Calu3 (cell line): ENCODE results near the gene PTRH2. TPM values are rescaled to one million over a fixed set of nuclear protein-coding genes. Genes with fewer than 3 reads are reported as not detected.

Experiments used
- BruUV-seq: library from RNA; stranded (reverse); fragments of 400-500 nt; replicated peaks from 2 replicates; lab custom pipeline; 2021; lab: Mats Ljungman, UMichigan
- CTCF ChIA-PET: fragments of 300-600 bp; sonication (Branson Sonifier 250); formaldehyde crosslinking; loops from one replicate; lab custom pipeline; 2022; ENCODE audit warnings: antibody characterized with exemption; lab: Charles Lee
- DNase-seq: peaks from one replicate; pipeline ENCODE4 v3.0.0; 2022
- H3K27ac Mint-ChIP-seq: one replicate; pipeline ENCODE4 v1.8.0; 2022; ENCODE audit warnings: mixed read lengths; ENCODE audit not compliant: unreplicated experiment
- H3K27me3 Mint-ChIP-seq: one replicate; pipeline ENCODE4 v1.8.0; 2022; ENCODE audit warnings: mixed read lengths; ENCODE audit not compliant: unreplicated experiment
- H3K36me3 Mint-ChIP-seq: one replicate; pipeline ENCODE4 v1.8.0; 2022; ENCODE audit warnings: mild to moderate bottlenecking, moderate library complexity, mixed read lengths; ENCODE audit not compliant: insufficient read depth, unreplicated experiment
- H3K4me1 Mint-ChIP-seq: one replicate; pipeline ENCODE4 v1.8.0; 2022; ENCODE audit warnings: mild to moderate bottlenecking, low read depth, mixed read lengths; ENCODE audit not compliant: unreplicated experiment
- H3K4me3 Mint-ChIP-seq: one replicate; pipeline ENCODE4 v1.8.0; 2022; ENCODE audit warnings: mild to moderate bottlenecking, low read depth, moderate library complexity, mixed read lengths; ENCODE audit not compliant: unreplicated experiment
- H3K9me3 Mint-ChIP-seq: one replicate; pipeline ENCODE4 v1.8.0; 2022; ENCODE audit warnings: low read depth, mixed read lengths; ENCODE audit not compliant: unreplicated experiment
- CTCF ChIP-seq: fragments of 200-600 bp; IDR thresholded peaks from one replicate; pipeline ENCODE4 v1.8.0; 2022; ENCODE audit warnings: antibody characterized with exemption; ENCODE audit not compliant: unreplicated experiment
- intact Hi-C: fragments of 100-400 bp; cut with micrococcal nuclease; formaldehyde crosslinking; loops from one replicate; pipeline ENCODE4 v1.10.0; 2022; ENCODE audit not compliant: unreplicated experiment
- total RNA-seq: library from RNA; stranded (reverse); gene quantifications from 2 replicates; pipeline ENCODE4 v1.2.3, GENCODE V29; 2022

The PTRH2 gene
- total RNA-seq, 1 experiment from 2014 or later = 29.8 TPM

- CTCF ChIA-PET = interaction anchor here (0.6 kb wide), 1 partner anchor 344 kb away, joined by 3 read pairs; no protein-coding TSS in a partner anchor
- H3K27ac Mint-ChIP-seq = no peak overlapping the region
- peaks cover 24% of the 10 kb centered on the region for H3K36me3 Mint-ChIP-seq
- BruUV-seq = no TSS peak
- H3K9me3 Mint-ChIP-seq = no peaks in the 10 kb centered on the region
- H3K4me3 Mint-ChIP-seq = no peak overlapping the region
- no peaks in the 10 kb centered on the region for H3K27me3 Mint-ChIP-seq
- no peak for DNase-seq
- intact Hi-C loops = no loop called here
- TF ChIP-seq CTCF = no peak
- H3K4me1 Mint-ChIP-seq = no peaks in the 10 kb centered on the region
Observed at GRCh38 chr17:59678918-59679317, 28.3 kb downstream of the PTRH2 start.

DNA sequence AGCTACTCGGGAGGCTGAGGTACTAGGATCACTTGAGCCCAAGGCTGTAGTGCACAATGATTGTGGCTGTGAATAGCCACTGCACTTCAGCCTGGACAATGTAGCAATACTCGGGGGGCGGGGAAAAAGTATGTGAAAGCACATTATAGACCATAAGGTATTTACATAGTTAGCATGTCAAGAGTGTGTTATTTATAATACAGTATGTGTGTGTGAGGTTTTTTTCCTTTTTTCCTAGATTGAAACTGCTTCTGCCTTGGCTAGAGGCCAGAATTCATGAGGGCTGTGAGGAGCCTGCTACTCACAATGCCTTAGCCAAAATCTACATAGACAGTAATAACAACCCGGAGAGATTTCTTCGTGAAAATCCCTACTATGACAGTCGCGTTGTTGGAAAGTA, 30.5 kb downstream of the PTRH2 start:
- intact Hi-C loops = no loop called here

GRCh38 chr17:59675231-59675630, 32.0 kb downstream of the PTRH2 start:
- H3K27me3 Mint-ChIP-seq = no peaks in the 10 kb centered on the region

More for the DNA sequence above, 30.5 kb downstream of the PTRH2 start:
- Mint-ChIP-seq H3K4me1 (no peaks in the 10 kb centered on the region), H3K27ac (no peak overlapping the region), H3K36me3 (peaks cover 20% of the 10 kb centered on the region), H3K4me3 (no peak overlapping the region), H3K27me3 (no peaks in the 10 kb centered on the region), H3K9me3 (no peaks in the 10 kb centered on the region)
- TF ChIP-seq CTCF = no peak
- CTCF ChIA-PET = no interaction called here
- no TSS peak for BruUV-seq
- DNase-seq = no peak

DNA sequence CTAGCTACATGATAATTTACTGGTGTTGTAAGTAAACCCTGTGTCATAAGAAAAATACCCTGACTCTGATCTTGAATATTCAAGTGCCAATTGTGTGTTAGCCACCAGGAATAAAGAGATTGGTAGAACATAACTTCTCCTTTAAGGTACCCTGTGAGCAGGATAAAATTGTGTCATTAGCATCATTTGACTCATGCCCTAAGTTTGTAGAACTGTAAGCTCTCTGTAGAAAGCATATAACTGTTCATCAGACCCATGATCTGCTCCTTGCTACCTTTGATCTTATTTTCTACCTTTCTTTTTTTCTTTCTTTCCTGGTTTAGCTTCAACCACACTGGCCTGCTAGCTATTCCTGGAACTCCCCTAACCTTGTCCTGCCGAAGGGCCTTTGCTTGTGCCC, 35.8 kb downstream of the PTRH2 start:
- CTCF ChIA-PET = interaction anchor here (0.5 kb wide), 1 partner anchor 101 kb away, joined by 3 read pairs; no protein-coding TSS in a partner anchor
- no peak for TF ChIP-seq CTCF
- no peaks in the 10 kb centered on the region for H3K4me1 Mint-ChIP-seq

More at GRCh38 chr17:59675231-59675630, 32.0 kb downstream of the PTRH2 start:
- CTCF ChIA-PET = no interaction called here
- BruUV-seq = no TSS peak
- Mint-ChIP-seq H3K36me3 (peaks cover 17% of the 10 kb centered on the region), H3K9me3 (no peaks in the 10 kb centered on the region), H3K4me1 (no peaks in the 10 kb centered on the region), H3K4me3 (no peak overlapping the region), H3K27ac (no peak overlapping the region)
- DNase-seq = no peak
- no peak for TF ChIP-seq CTCF
- intact Hi-C loops = no loop called here

More for the DNA sequence above, 35.8 kb downstream of the PTRH2 start:
- Mint-ChIP-seq H3K27ac (peak overlapping the region; percentile 7), H3K36me3 (peaks cover 12% of the 10 kb centered on the region), H3K4me3 (no peak overlapping the region), H3K27me3 (no peaks in the 10 kb centered on the region), H3K9me3 (no peaks in the 10 kb centered on the region)
- no peak for DNase-seq
- no TSS peak for BruUV-seq
- intact Hi-C loops = no loop called here
